H1 (cell line): Measurements from ENCODE around the gene ENTPD8.

Experiments
- BCL11A ChIP-seq, 2 experiments: IDR thresholded peaks; one replicate each; pipeline ENCODE4 v1.6.1; 2011; ENCODE audit warnings: low read depth in 2 of 2, low read length in 2 of 2, mild to moderate bottlenecking in 2 of 2
- MAFK ChIP-seq: IDR thresholded peaks from 2 replicates; pipeline ENCODE4 v1.6.1; 2012; ENCODE audit warnings: low read depth, mild to moderate bottlenecking, improper control_type of control experiment, low read length
- PHF8 ChIP-seq: fragments of 200-600 bp; sonication (generic); conservative IDR thresholded peaks from 2 replicates; pipeline ENCODE4 v1.7.1; 2012; ENCODE audit warnings: low read depth, mild to moderate bottlenecking, inconsistent platforms, low read length, moderate library complexity
- POLR2A ChIP-seq, 2 experiments: IDR thresholded peaks; 1 replicate in 1 of 2; 2 replicates in 1 of 2; pipeline ENCODE4 v1.6.1; 2011; ENCODE audit warnings: low read depth in 2 of 2, low read length in 2 of 2, mild to moderate bottlenecking in 2 of 2; ENCODE audit errors: control extremely low read depth in 1 of 2
- RFX5 ChIP-seq: IDR thresholded peaks from 2 replicates; pipeline ENCODE4 v1.6.1; 2011; ENCODE audit warnings: low read depth, low read length, improper control_type of control experiment, borderline replicate concordance
- SIN3A ChIP-seq, 2 experiments: IDR thresholded peaks in 1 of 2; conservative IDR thresholded peaks in 1 of 2; 2 replicates each; pipeline ENCODE4 v1.6.1; 2011 to 2012; ENCODE audit warnings: low read length in 2 of 2, improper control_type of control experiment in 1 of 2, low read depth in 1 of 2, mild to moderate bottlenecking in 1 of 2
- SIX5 ChIP-seq: IDR thresholded peaks from 2 replicates; pipeline ENCODE4 v1.6.1; 2011; ENCODE audit warnings: mild to moderate bottlenecking, low read depth, low read length
- TAF1 ChIP-seq: IDR thresholded peaks from 2 replicates; pipeline ENCODE4 v1.6.1; 2011; ENCODE audit warnings: mild to moderate bottlenecking, low read depth, low read length
- YY1 ChIP-seq: IDR thresholded peaks from 2 replicates; pipeline ENCODE4 v1.6.1; 2011; ENCODE audit warnings: low read depth, mild to moderate bottlenecking, low read length
- TF ChIP-seq, protein P1 (sequence below), 3 experiments: IDR thresholded peaks; 1 replicate in 2 of 3; 2 replicates in 1 of 3; pipeline versions ENCODE4 v1.5.1 to v1.6.1; 2011; ENCODE audit warnings: low read length in 3 of 3, mild to moderate bottlenecking in 3 of 3, inconsistent platforms in 2 of 3, low read depth in 1 of 3, moderate library complexity in 1 of 3; ENCODE audit not compliant: insufficient read depth in 1 of 3; ENCODE audit errors: control extremely low read depth in 1 of 3
- TF ChIP-seq, protein P2 (sequence below): IDR thresholded peaks from 2 replicates; pipeline ENCODE4 v1.6.1; 2011; ENCODE audit warnings: low read depth, mild to moderate bottlenecking, low read length; ENCODE audit not compliant: insufficient read depth
- TF ChIP-seq, protein P3 (sequence below): IDR thresholded peaks from 2 replicates; pipeline ENCODE4 v1.6.1; 2012; ENCODE audit warnings: inconsistent platforms

DNA sequence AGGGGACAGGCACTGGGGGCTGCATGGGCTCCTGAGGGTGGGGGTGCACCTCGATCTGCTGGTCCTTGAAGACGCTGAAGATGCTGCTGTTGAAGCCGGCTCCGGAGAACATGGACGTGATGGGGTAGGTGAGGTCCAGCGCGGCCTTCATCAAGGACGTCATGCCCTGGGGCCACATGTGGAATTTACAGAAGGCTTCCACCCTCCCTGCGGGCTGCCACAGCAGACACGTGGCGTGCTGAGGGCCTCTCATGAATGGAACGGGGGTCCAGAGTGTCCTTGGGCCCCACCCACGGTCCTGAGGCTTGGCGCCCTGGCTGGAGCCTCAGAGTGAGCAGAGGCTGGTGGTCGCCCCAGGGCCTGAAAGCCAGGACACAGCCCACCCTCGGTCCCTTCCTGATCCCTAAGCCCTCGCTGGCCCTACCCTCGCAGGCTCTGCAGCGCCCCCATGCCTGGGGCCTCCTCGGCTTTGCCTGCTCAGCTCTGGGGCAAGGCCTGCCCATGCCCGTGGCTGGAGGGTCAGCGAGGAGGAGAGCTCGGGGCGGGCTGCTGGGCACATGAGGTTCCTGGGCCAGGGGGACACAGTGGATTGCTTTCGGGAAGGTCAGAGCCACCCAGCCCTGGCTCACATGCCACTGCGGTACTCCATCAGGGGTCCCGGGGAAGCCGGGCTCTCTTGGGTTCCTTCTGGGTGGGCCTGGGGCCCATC lies 23.3 kb upstream of the ENTPD8 start:
- TF ChIP-seq SIX5: no peak
- TF ChIP-seq YY1: no peak
- TF ChIP-seq PHF8: no peak
- no peak for TF ChIP-seq POLR2A (IDR thresholded peaks at IDR 0.05; ENCODE audit: control extremely low read depth in 1 of 2, low read depth in 2 of 2, low read length in 2 of 2)
- TF ChIP-seq, protein P1, sequence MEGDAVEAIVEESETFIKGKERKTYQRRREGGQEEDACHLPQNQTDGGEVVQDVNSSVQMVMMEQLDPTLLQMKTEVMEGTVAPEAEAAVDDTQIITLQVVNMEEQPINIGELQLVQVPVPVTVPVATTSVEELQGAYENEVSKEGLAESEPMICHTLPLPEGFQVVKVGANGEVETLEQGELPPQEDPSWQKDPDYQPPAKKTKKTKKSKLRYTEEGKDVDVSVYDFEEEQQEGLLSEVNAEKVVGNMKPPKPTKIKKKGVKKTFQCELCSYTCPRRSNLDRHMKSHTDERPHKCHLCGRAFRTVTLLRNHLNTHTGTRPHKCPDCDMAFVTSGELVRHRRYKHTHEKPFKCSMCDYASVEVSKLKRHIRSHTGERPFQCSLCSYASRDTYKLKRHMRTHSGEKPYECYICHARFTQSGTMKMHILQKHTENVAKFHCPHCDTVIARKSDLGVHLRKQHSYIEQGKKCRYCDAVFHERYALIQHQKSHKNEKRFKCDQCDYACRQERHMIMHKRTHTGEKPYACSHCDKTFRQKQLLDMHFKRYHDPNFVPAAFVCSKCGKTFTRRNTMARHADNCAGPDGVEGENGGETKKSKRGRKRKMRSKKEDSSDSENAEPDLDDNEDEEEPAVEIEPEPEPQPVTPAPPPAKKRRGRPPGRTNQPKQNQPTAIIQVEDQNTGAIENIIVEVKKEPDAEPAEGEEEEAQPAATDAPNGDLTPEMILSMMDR (IDR thresholded peaks at IDR 0.05; ENCODE audit: control extremely low read depth in 1 of 3, insufficient read depth in 1 of 3, low read depth in 1 of 3, low read length in 3 of 3): no peak
- no peak for TF ChIP-seq TAF1
- TF ChIP-seq, protein P2, sequence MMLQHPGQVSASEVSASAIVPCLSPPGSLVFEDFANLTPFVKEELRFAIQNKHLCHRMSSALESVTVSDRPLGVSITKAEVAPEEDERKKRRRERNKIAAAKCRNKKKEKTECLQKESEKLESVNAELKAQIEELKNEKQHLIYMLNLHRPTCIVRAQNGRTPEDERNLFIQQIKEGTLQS: no peak
- TF ChIP-seq, protein P3, sequence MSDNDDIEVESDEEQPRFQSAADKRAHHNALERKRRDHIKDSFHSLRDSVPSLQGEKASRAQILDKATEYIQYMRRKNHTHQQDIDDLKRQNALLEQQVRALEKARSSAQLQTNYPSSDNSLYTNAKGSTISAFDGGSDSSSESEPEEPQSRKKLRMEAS: no peak
- TF ChIP-seq MAFK: no peak
- TF ChIP-seq BCL11A (IDR thresholded peaks at IDR 0.05; ENCODE audit: low read depth in 2 of 2, low read length in 2 of 2): no peak
- TF ChIP-seq SIN3A (conservative IDR thresholded peaks at IDR 0.05 in 1 of 2, IDR thresholded peaks at IDR 0.05 in 1 of 2; ENCODE audit: low read depth in 1 of 2, low read length in 2 of 2): no peak
- no peak for TF ChIP-seq RFX5
